ENCODE measurements around the gene JARID2.

Gene JARID2

GRCh38 chr6:15340105-15340601, 94.3 kb downstream of the JARID2 start:
- DNase-seq = no peak
- H3K9me3 ChIP-seq (ENCODE audit: control insufficient read depth, low read length) = no peaks in the 10 kb centered on the region
- H3K27ac ChIP-seq (ENCODE audit: insufficient read depth, low read length, poor library complexity, severe bottlenecking) = no peak overlapping the region
- no peaks in the 10 kb centered on the region for H3K27me3 ChIP-seq (replicated peaks; ENCODE audit: control insufficient read depth, insufficient read depth, low read length, poor library complexity, severe bottlenecking)
- H3K36me3 ChIP-seq (ENCODE audit: control insufficient read depth, insufficient read depth, low read length) = peaks cover 3% of the 10 kb centered on the region
- no peak overlapping the region for H3K4me3 ChIP-seq (ENCODE audit: insufficient read depth, low read depth, low read length, poor library complexity, severe bottlenecking)
- H3K4me1 ChIP-seq (ENCODE audit: control insufficient read depth, insufficient read depth, low read length, poor library complexity, severe bottlenecking) = peaks cover 11% of the 10 kb centered on the region

GRCh38 chr6:15340775-15341174, 94.9 kb downstream of the JARID2 start:
- Histone ChIP-seq H3K4me1 (ENCODE audit: control insufficient read depth, insufficient read depth, low read length, poor library complexity, severe bottlenecking) (peaks cover 11% of the 10 kb centered on the region), H3K9me3 (ENCODE audit: control insufficient read depth, low read length) (no peaks in the 10 kb centered on the region), H3K27me3 (replicated peaks; ENCODE audit: control insufficient read depth, insufficient read depth, low read length, poor library complexity, severe bottlenecking) (no peaks in the 10 kb centered on the region), H3K36me3 (ENCODE audit: control insufficient read depth, insufficient read depth, low read length) (no peaks in the 10 kb centered on the region), H3K4me3 (ENCODE audit: insufficient read depth, low read depth, low read length, poor library complexity, severe bottlenecking) (peak overlapping the region; percentile 20), H3K27ac (ENCODE audit: insufficient read depth, low read length, poor library complexity, severe bottlenecking) (no peak overlapping the region)
- no peak for DNase-seq

- Histone ChIP-seq H3K9me3 (ENCODE audit: control insufficient read depth, low read length) (no peaks in the 10 kb centered on the region), H3K4me1 (ENCODE audit: control insufficient read depth, insufficient read depth, low read length, poor library complexity, severe bottlenecking) (peaks cover 11% of the 10 kb centered on the region), H3K4me3 (ENCODE audit: insufficient read depth, low read depth, low read length, poor library complexity, severe bottlenecking) (no peak overlapping the region), H3K27me3 (replicated peaks; ENCODE audit: control insufficient read depth, insufficient read depth, low read length, poor library complexity, severe bottlenecking) (no peaks in the 10 kb centered on the region), H3K36me3 (ENCODE audit: control insufficient read depth, insufficient read depth, low read length) (no peaks in the 10 kb centered on the region), H3K27ac (ENCODE audit: insufficient read depth, low read length, poor library complexity, severe bottlenecking) (no peak overlapping the region)
- no peak for DNase-seq
Observed at GRCh38 chr6:15341311-15342001, 95.6 kb downstream of the JARID2 start.

- Histone ChIP-seq H3K27ac (ENCODE audit: insufficient read depth, low read length, poor library complexity, severe bottlenecking) (no peak overlapping the region), H3K4me3 (ENCODE audit: insufficient read depth, low read depth, low read length, poor library complexity, severe bottlenecking) (no peak overlapping the region), H3K27me3 (replicated peaks; ENCODE audit: control insufficient read depth, insufficient read depth, low read length, poor library complexity, severe bottlenecking) (no peaks in the 10 kb centered on the region), H3K9me3 (ENCODE audit: control insufficient read depth, low read length) (no peaks in the 10 kb centered on the region), H3K4me1 (ENCODE audit: control insufficient read depth, insufficient read depth, low read length, poor library complexity, severe bottlenecking) (peaks cover 11% of the 10 kb centered on the region), H3K36me3 (ENCODE audit: control insufficient read depth, insufficient read depth, low read length) (no peaks in the 10 kb centered on the region)
- no peak for DNase-seq
Observed at GRCh38 chr6:15342114-15342513, 96.2 kb downstream of the JARID2 start.

GRCh38 chr6:15343490-15344191, 97.8 kb downstream of the JARID2 start:
- no peaks in the 10 kb centered on the region for H3K27me3 ChIP-seq (replicated peaks; ENCODE audit: control insufficient read depth, insufficient read depth, low read length, poor library complexity, severe bottlenecking)
- H3K9me3 ChIP-seq (ENCODE audit: control insufficient read depth, low read length) = no peaks in the 10 kb centered on the region
- H3K27ac ChIP-seq (ENCODE audit: insufficient read depth, low read length, poor library complexity, severe bottlenecking) = no peak overlapping the region
- no peaks in the 10 kb centered on the region for H3K36me3 ChIP-seq (ENCODE audit: control insufficient read depth, insufficient read depth, low read length)
- DNase-seq = no peak
- no peak overlapping the region for H3K4me3 ChIP-seq (ENCODE audit: insufficient read depth, low read depth, low read length, poor library complexity, severe bottlenecking)
- peaks cover 11% of the 10 kb centered on the region for H3K4me1 ChIP-seq (ENCODE audit: control insufficient read depth, insufficient read depth, low read length, poor library complexity, severe bottlenecking)

- no peaks in the 10 kb centered on the region for H3K36me3 ChIP-seq (ENCODE audit: control insufficient read depth, insufficient read depth, low read length)
- no peaks in the 10 kb centered on the region for H3K9me3 ChIP-seq (ENCODE audit: control insufficient read depth, low read length)
- H3K4me1 ChIP-seq (ENCODE audit: control insufficient read depth, insufficient read depth, low read length, poor library complexity, severe bottlenecking) = peaks cover 11% of the 10 kb centered on the region
- no peak overlapping the region for H3K27ac ChIP-seq (ENCODE audit: insufficient read depth, low read length, poor library complexity, severe bottlenecking)
- H3K27me3 ChIP-seq (replicated peaks; ENCODE audit: control insufficient read depth, insufficient read depth, low read length, poor library complexity, severe bottlenecking) = no peaks in the 10 kb centered on the region
- no peak overlapping the region for H3K4me3 ChIP-seq (ENCODE audit: insufficient read depth, low read depth, low read length, poor library complexity, severe bottlenecking)
- DNase-seq = no peak
Observed at GRCh38 chr6:15344192-15344519, 98.3 kb downstream of the JARID2 start.

GRCh38 chr6:15344831-15345230, 99.0 kb downstream of the JARID2 start:
- no peaks in the 10 kb centered on the region for H3K27me3 ChIP-seq (replicated peaks; ENCODE audit: control insufficient read depth, insufficient read depth, low read length, poor library complexity, severe bottlenecking)
- no peak overlapping the region for H3K4me3 ChIP-seq (ENCODE audit: insufficient read depth, low read depth, low read length, poor library complexity, severe bottlenecking)
- no peak overlapping the region for H3K27ac ChIP-seq (ENCODE audit: insufficient read depth, low read length, poor library complexity, severe bottlenecking)
- peaks cover 10% of the 10 kb centered on the region for H3K4me1 ChIP-seq (ENCODE audit: control insufficient read depth, insufficient read depth, low read length, poor library complexity, severe bottlenecking)
- DNase-seq = no peak
- no peaks in the 10 kb centered on the region for H3K36me3 ChIP-seq (ENCODE audit: control insufficient read depth, insufficient read depth, low read length)
- no peaks in the 10 kb centered on the region for H3K9me3 ChIP-seq (ENCODE audit: control insufficient read depth, low read length)

- Histone ChIP-seq H3K27ac (ENCODE audit: insufficient read depth, low read length, poor library complexity, severe bottlenecking) (no peak overlapping the region), H3K4me1 (ENCODE audit: control insufficient read depth, insufficient read depth, low read length, poor library complexity, severe bottlenecking) (no peaks in the 10 kb centered on the region), H3K9me3 (ENCODE audit: control insufficient read depth, low read length) (no peaks in the 10 kb centered on the region), H3K4me3 (ENCODE audit: insufficient read depth, low read depth, low read length, poor library complexity, severe bottlenecking) (no peak overlapping the region), H3K27me3 (replicated peaks; ENCODE audit: control insufficient read depth, insufficient read depth, low read length, poor library complexity, severe bottlenecking) (no peaks in the 10 kb centered on the region), H3K36me3 (ENCODE audit: control insufficient read depth, insufficient read depth, low read length) (no peaks in the 10 kb centered on the region)
- no peak for DNase-seq
Observed at GRCh38 chr6:15346315-15346714, 100.4 kb downstream of the JARID2 start.

GRCh38 chr6:15348528-15348927, 102.7 kb downstream of the JARID2 start:
- H3K27me3 ChIP-seq (replicated peaks; ENCODE audit: control insufficient read depth, insufficient read depth, low read length, poor library complexity, severe bottlenecking) = no peaks in the 10 kb centered on the region
- H3K36me3 ChIP-seq (ENCODE audit: control insufficient read depth, insufficient read depth, low read length) = no peaks in the 10 kb centered on the region
- H3K4me1 ChIP-seq (ENCODE audit: control insufficient read depth, insufficient read depth, low read length, poor library complexity, severe bottlenecking) = no peaks in the 10 kb centered on the region
- no peaks in the 10 kb centered on the region for H3K9me3 ChIP-seq (ENCODE audit: control insufficient read depth, low read length)
- no peak for DNase-seq
- H3K27ac ChIP-seq (ENCODE audit: insufficient read depth, low read length, poor library complexity, severe bottlenecking) = no peak overlapping the region
- no peak overlapping the region for H3K4me3 ChIP-seq (ENCODE audit: insufficient read depth, low read depth, low read length, poor library complexity, severe bottlenecking)

GRCh38 chr6:15349379-15349778, 103.5 kb downstream of the JARID2 start:
- H3K9me3 ChIP-seq (ENCODE audit: control insufficient read depth, low read length) = no peaks in the 10 kb centered on the region
- DNase-seq = no peak
- no peaks in the 10 kb centered on the region for H3K4me1 ChIP-seq (ENCODE audit: control insufficient read depth, insufficient read depth, low read length, poor library complexity, severe bottlenecking)
- no peak overlapping the region for H3K27ac ChIP-seq (ENCODE audit: insufficient read depth, low read length, poor library complexity, severe bottlenecking)
- no peak overlapping the region for H3K4me3 ChIP-seq (ENCODE audit: insufficient read depth, low read depth, low read length, poor library complexity, severe bottlenecking)
- no peaks in the 10 kb centered on the region for H3K27me3 ChIP-seq (replicated peaks; ENCODE audit: control insufficient read depth, insufficient read depth, low read length, poor library complexity, severe bottlenecking)
- no peaks in the 10 kb centered on the region for H3K36me3 ChIP-seq (ENCODE audit: control insufficient read depth, insufficient read depth, low read length)

All from effector memory CD4-positive, alpha-beta T cell (primary cell).